BLaER1 treated with 17β-estradiol and CSF1 and Interleukin-3, amounts not matched to agents 10 nM and 100 nM (cell line): ENCODE results near the gene KIF1B.

ENCODE experiments used
- H3K27ac ChIP-seq, 11 experiments: shearing (Covaris generic); formaldehyde crosslinking; 2 replicates each; pipeline ENCODE4 v1.8.1; 2022
- H3K27me3 ChIP-seq, 11 experiments: shearing (Covaris generic); formaldehyde crosslinking; 2 replicates each; pipeline ENCODE4 v1.8.1; 2022
- H3K36me3 ChIP-seq, 11 experiments: shearing (Covaris generic); formaldehyde crosslinking; 2 replicates each; pipeline ENCODE4 v1.8.1; 2022
- H3K4me1 ChIP-seq, 10 experiments: shearing (Covaris generic); formaldehyde crosslinking; 2 replicates each; pipeline ENCODE4 v1.8.1; 2022
- H3K4me2 ChIP-seq, 11 experiments: shearing (Covaris generic); formaldehyde crosslinking; 2 replicates each; pipeline ENCODE4 v1.8.1; 2022
- H3K4me3 ChIP-seq, 10 experiments: shearing (Covaris generic); formaldehyde crosslinking; 2 replicates each; pipeline ENCODE4 v1.8.1; 2022
- H3K9ac ChIP-seq, 11 experiments: shearing (Covaris generic); formaldehyde crosslinking; 2 replicates each; pipeline ENCODE4 v1.8.1; 2022
- H3K9me3 ChIP-seq, 11 experiments: shearing (Covaris generic); formaldehyde crosslinking; replicated peaks in 1 of 11; 2 replicates each; pipeline ENCODE4 v1.8.1; 2022
- H4K20me1 ChIP-seq, 11 experiments: shearing (Covaris generic); formaldehyde crosslinking; 2 replicates each; pipeline ENCODE4 v1.8.1; 2022
- Cebpa-rat ChIP-seq, 11 experiments: shearing (Covaris generic); IDR thresholded peaks; 2 replicates each; pipeline ENCODE4 v1.8.1; 2022

Gene KIF1B

GRCh38 chr1:10383630-10384029 is 173.3 kb downstream of the KIF1B start:
- no peak for TF ChIP-seq Cebpa-rat (IDR thresholded peaks at IDR 0.05)
- Histone ChIP-seq H3K4me2 (no peak overlapping the region), H3K4me1 (peaks cover 23 to 44% (median 31%) of the 10 kb centered on the region in 10 experiments)

GRCh38 chr1:10384219-10384618 is 173.8 kb downstream of the KIF1B start:
- H3K36me3 ChIP-seq = peaks cover 0 to 29% (median 5%) of the 10 kb centered on the region in 11 experiments; a peak in 15 of 22 replicates
- no peak for TF ChIP-seq Cebpa-rat (IDR thresholded peaks at IDR 0.05)
- no peaks in the 10 kb centered on the region for H4K20me1 ChIP-seq
- H3K27ac ChIP-seq = peak overlapping the region in 1 of 11 experiments; percentile 89; a peak in 1 of 22 replicates
- H3K9ac ChIP-seq = no peak overlapping the region
- H3K9me3 ChIP-seq = no peaks in the 10 kb centered on the region
- H3K27me3 ChIP-seq = no peaks in the 10 kb centered on the region
- peaks cover 29 to 50% (median 36%) of the 10 kb centered on the region in 10 experiments for H3K4me1 ChIP-seq
- no peak overlapping the region for H3K4me3 ChIP-seq
- no peak overlapping the region for H3K4me2 ChIP-seq

More at GRCh38 chr1:10383630-10384029, 173.3 kb downstream of the KIF1B start:
- H3K4me3 ChIP-seq = no peak overlapping the region
- no peaks in the 10 kb centered on the region for H3K27me3 ChIP-seq
- H3K27ac ChIP-seq = no peak overlapping the region
- peaks cover 3 to 35% (median 10%) of the 10 kb centered on the region in 11 experiments; a peak in 20 of 22 replicates for H3K36me3 ChIP-seq
- no peaks in the 10 kb centered on the region for H3K9me3 ChIP-seq
- H3K9ac ChIP-seq = no peak overlapping the region
- no peaks in the 10 kb centered on the region for H4K20me1 ChIP-seq

GRCh38 chr1:10386761-10387676 is 176.6 kb downstream of the KIF1B start:
- H3K27ac ChIP-seq = peak overlapping the region; percentile 11 to 89 (median 82); a peak in 21 of 22 replicates
- peak overlapping the region in 5 of 10 experiments; percentile 2 to 46 (median 21); a peak in 4 of 20 replicates for H3K4me3 ChIP-seq
- H3K4me2 ChIP-seq = peak overlapping the region; percentile 44 to 89 (median 68)
- H3K27me3 ChIP-seq = no peaks in the 10 kb centered on the region
- H4K20me1 ChIP-seq = no peaks in the 10 kb centered on the region
- H3K36me3 ChIP-seq = peaks cover 0 to 9% (median 0%) of the 10 kb centered on the region in 11 experiments; a peak in 1 of 22 replicates
- peak overlapping the region; percentile 50 to 79 (median 68); a peak in 20 of 22 replicates for H3K9ac ChIP-seq
- no peaks in the 10 kb centered on the region for H3K9me3 ChIP-seq
- TF ChIP-seq Cebpa-rat (IDR thresholded peaks at IDR 0.05) = no peak
- peaks cover 29 to 47% (median 39%) of the 10 kb centered on the region in 10 experiments for H3K4me1 ChIP-seq

- Histone ChIP-seq H3K9ac (peak overlapping the region; percentile 50 to 79 (median 68); a peak in 21 of 22 replicates), H3K4me1 (peaks cover 29 to 47% (median 39%) of the 10 kb centered on the region in 10 experiments), H3K27me3 (no peaks in the 10 kb centered on the region), H3K4me3 (peak overlapping the region in 7 of 10 experiments; percentile 13 to 46 (median 27); a peak in 7 of 20 replicates), H4K20me1 (no peaks in the 10 kb centered on the region), H3K9me3 (peaks cover 0 to under 1% (median 0%) of the 10 kb centered on the region in 11 experiments; a peak in 1 of 22 replicates), H3K36me3 (0 out of 22 replicates have a peak, but pooled peaks cover 0 to 1% (median 0%) of the 10 kb centered on the region in 11 experiments), H3K27ac (peak overlapping the region; percentile 11 to 89 (median 82); a peak in 21 of 22 replicates), H3K4me2 (peak overlapping the region; percentile 44 to 89 (median 68))
- TF ChIP-seq Cebpa-rat (IDR thresholded peaks at IDR 0.05) = peak in 3 of 11 experiments; percentile 16 to 68 (median 51); a peak in 5 of 22 replicates
These were observed 177.5 kb downstream of the KIF1B start for GRCh38 chr1:10387677-10388386.

- Histone ChIP-seq H3K27me3 (no peaks in the 10 kb centered on the region), H3K4me3 (peak overlapping the region in 5 of 10 experiments; percentile 13 to 36 (median 27); a peak in 5 of 20 replicates), H3K4me1 (peaks cover 29 to 47% (median 39%) of the 10 kb centered on the region in 10 experiments), H4K20me1 (no peaks in the 10 kb centered on the region), H3K4me2 (peak overlapping the region; percentile 44 to 89 (median 68)), H3K9me3 (peaks cover 0 to 6% (median 0%) of the 10 kb centered on the region in 11 experiments; a peak in 7 of 22 replicates), H3K36me3 (no peaks in the 10 kb centered on the region), H3K9ac (peak overlapping the region in 9 of 11 experiments; percentile 45 to 79 (median 68); a peak in 17 of 22 replicates), H3K27ac (peak overlapping the region in 9 of 11 experiments; percentile 72 to 89 (median 84); a peak in 18 of 22 replicates)
- peak in 2 of 11 experiments; percentile 8 to 30; a peak in 1 of 22 replicates for TF ChIP-seq Cebpa-rat (IDR thresholded peaks at IDR 0.05)
These were observed 178.0 kb downstream of the KIF1B start for GRCh38 chr1:10388387-10388715.

GRCh38 chr1:10389271-10389973 is 179.1 kb downstream of the KIF1B start:
- no peaks in the 10 kb centered on the region for H3K27me3 ChIP-seq
- peak overlapping the region in 10 of 11 experiments; percentile 9 to 89 (median 83); a peak in 15 of 22 replicates for H3K27ac ChIP-seq
- peaks cover 29 to 47% (median 39%) of the 10 kb centered on the region in 10 experiments for H3K4me1 ChIP-seq
- peak overlapping the region in 7 of 11 experiments; percentile 61 to 89 (median 77); a peak in 12 of 22 replicates for H3K4me2 ChIP-seq
- TF ChIP-seq Cebpa-rat (IDR thresholded peaks at IDR 0.05) = no peak
- peaks cover 0 to 7% (median 0%) of the 10 kb centered on the region in 11 experiments; a peak in 2 of 22 replicates for H3K36me3 ChIP-seq
- peaks cover 8 to 16% (median 10%) of the 10 kb centered on the region in 11 experiments for H3K9me3 ChIP-seq
- H3K9ac ChIP-seq = peak overlapping the region in 1 of 11 experiments; percentile 44; a peak in 1 of 22 replicates
- no peak overlapping the region for H3K4me3 ChIP-seq
- no peaks in the 10 kb centered on the region for H4K20me1 ChIP-seq

- TF ChIP-seq Cebpa-rat (IDR thresholded peaks at IDR 0.05) = no peak
- no peak overlapping the region for H3K4me3 ChIP-seq
These were observed 186.5 kb downstream of the KIF1B start for GRCh38 chr1:10396870-10397269.

More at GRCh38 chr1:10396870-10397269, 186.5 kb downstream of the KIF1B start:
- peaks cover 12 to 29% (median 21%) of the 10 kb centered on the region in 11 experiments for H3K9me3 ChIP-seq
- H3K36me3 ChIP-seq = peaks cover 8 to 27% (median 18%) of the 10 kb centered on the region in 11 experiments; a peak in 21 of 22 replicates
- H3K27me3 ChIP-seq = no peaks in the 10 kb centered on the region
- no peak overlapping the region for H3K9ac ChIP-seq
- no peak overlapping the region; a peak in 1 of 22 replicates for H3K4me2 ChIP-seq
- H4K20me1 ChIP-seq = peaks cover 0 to 30% (median 23%) of the 10 kb centered on the region in 11 experiments; a peak in 13 of 22 replicates
- peaks cover 23 to 31% (median 29%) of the 10 kb centered on the region in 10 experiments for H3K4me1 ChIP-seq
- H3K27ac ChIP-seq = no peak overlapping the region
